Right renal cortex interstitium (tissue), 3 donors: ENCODE results near the gene SALL2. TPM values are rescaled to one million over a fixed set of nuclear protein-coding genes. Genes with fewer than 3 reads are reported as not detected.
A peak's percentile ranks its signal among the peaks of the same experiment; 100 is the strongest.

Experiments used
- DNase-seq, 3 donors: peaks; one replicate each; pipeline ENCODE4 v3.0.0-alpha.2; 2013; ENCODE audit warnings: low read depth in 3 of 3, low spot score in 2 of 3
- polyA plus RNA-seq, 3 donors: library from polyadenylated mRNA; unstranded; fragments of 120-200 nt; gene quantifications; one replicate each; pipeline ENCODE4 v1.2.1, GENCODE V29; 2013; ENCODE audit not compliant: insufficient read length in 3 of 3

SALL2 gene
- polyA plus RNA-seq, 3 donors: 61.2 to 66.5 (median 65.4) TPM

- DNase-seq: no peak
Measured at GRCh38 chr14:21528381-21529348, 2.5 kb upstream of the SALL2 start.

- no peak for DNase-seq
Measured at GRCh38 chr14:21527318-21527679, 1.2 kb upstream of the SALL2 start.

- no peak for DNase-seq
Measured at GRCh38 chr14:21526672-21527317, 649 bp upstream of the SALL2 start.

GRCh38 chr14:21525571-21525961 lies 580 bp downstream of the SALL2 start:
- DNase-seq: no peak

GRCh38 chr14:21524575-21525490 lies 1.3 kb downstream of the SALL2 start:
- no peak for DNase-seq

- DNase-seq: no peak
Measured at GRCh38 chr14:21523203-21523602, 2.9 kb downstream of the SALL2 start.

GRCh38 chr14:21521501-21521900 lies 4.6 kb downstream of the SALL2 start:
- DNase-seq: no peak

GRCh38 chr14:21520767-21521166 lies 5.4 kb downstream of the SALL2 start:
- no peak for DNase-seq

GRCh38 chr14:21518725-21519124 lies 7.4 kb downstream of the SALL2 start:
- DNase-seq: no peak

GRCh38 chr14:21514341-21514740 lies 11.8 kb downstream of the SALL2 start:
- DNase-seq: no peak

GRCh38 chr14:21510735-21511657 lies 15.2 kb downstream of the SALL2 start, which contains the start of gene METTL3:
METTL3 (minus strand) TSS chr14:21511340; CDS start chr14:21511223, 117 bp downstream.
- peak; percentile 97 to 98 (median 98) for DNase-seq

GRCh38 chr14:21509432-21510143 lies 16.6 kb downstream of the SALL2 start:
- DNase-seq: no peak

- no peak for DNase-seq
Measured at GRCh38 chr14:21506557-21506956, 19.6 kb downstream of the SALL2 start.

GRCh38 chr14:21505012-21505553 lies 21.1 kb downstream of the SALL2 start:
- no peak for DNase-seq

GRCh38 chr14:21503376-21503775 lies 22.8 kb downstream of the SALL2 start:
- DNase-seq: no peak

- no peak for DNase-seq
Measured at GRCh38 chr14:21501568-21501967, 24.6 kb downstream of the SALL2 start.

- peak in 1 of 3 donors; percentile 50 for DNase-seq
Measured at GRCh38 chr14:21498540-21499526, 27.3 kb downstream of the SALL2 start.

GRCh38 chr14:21496453-21496852 lies 29.7 kb downstream of the SALL2 start:
- no peak for DNase-seq
